NCI-H526 (cell line): ENCODE data around the gene CDC16.
A peak's percentile ranks its signal among the peaks of the same experiment; 100 is the strongest.
"Not testable (repeated sequence)": the region's sequence is repeated elsewhere in the genome, so short reads cannot be mapped to it uniquely, and the experiment has no call there.

Experiments
- DNase-seq, 2 experiments: peaks; one replicate each; lab custom pipeline; 2025; lab: John Stamatoyannopoulos, UW

Gene CDC16

DNA sequence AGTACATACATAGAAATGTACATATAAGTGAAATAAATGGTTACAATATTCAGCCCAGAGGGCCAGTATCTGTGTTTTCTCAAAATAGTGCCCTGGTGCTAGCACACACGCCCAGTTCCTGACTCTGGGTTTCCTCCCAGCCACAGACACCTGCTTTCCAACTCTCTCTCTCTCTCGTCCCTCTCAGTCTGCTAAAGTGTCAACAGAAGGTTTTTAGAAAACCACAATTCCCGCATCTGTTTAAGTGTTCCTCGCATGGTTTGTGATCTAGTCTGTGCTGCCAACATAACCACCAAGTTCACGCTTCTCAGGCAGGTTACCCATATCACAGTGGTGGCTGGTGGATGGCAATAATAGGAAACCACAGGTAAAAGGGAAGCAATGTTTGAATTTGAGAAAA is 28.9 kb downstream of the CDC16 start:
- peak in 1 of 2 experiments; percentile 10 for DNase-seq

DNA sequence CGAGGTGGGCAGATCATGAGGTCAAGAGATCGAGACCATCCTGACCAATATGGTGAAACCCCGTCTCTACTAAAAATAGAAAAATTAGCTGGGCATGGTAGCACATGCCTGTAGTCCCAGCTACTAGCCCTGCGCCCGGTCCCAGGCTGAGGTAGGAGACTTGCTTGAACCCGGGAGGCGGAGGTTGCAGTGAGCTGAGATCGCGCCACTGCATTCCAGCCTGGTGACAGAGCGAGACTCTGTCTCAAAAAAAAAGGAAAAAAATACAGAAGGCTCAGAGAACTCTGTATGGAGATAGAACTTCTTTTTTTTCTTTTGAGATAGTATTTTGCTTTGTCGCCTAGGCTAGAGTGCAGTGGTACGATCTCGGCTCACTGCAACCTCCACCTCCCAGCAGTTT is 29.6 kb downstream of the CDC16 start:
- DNase-seq, result not testable (repeated sequence)

DNA sequence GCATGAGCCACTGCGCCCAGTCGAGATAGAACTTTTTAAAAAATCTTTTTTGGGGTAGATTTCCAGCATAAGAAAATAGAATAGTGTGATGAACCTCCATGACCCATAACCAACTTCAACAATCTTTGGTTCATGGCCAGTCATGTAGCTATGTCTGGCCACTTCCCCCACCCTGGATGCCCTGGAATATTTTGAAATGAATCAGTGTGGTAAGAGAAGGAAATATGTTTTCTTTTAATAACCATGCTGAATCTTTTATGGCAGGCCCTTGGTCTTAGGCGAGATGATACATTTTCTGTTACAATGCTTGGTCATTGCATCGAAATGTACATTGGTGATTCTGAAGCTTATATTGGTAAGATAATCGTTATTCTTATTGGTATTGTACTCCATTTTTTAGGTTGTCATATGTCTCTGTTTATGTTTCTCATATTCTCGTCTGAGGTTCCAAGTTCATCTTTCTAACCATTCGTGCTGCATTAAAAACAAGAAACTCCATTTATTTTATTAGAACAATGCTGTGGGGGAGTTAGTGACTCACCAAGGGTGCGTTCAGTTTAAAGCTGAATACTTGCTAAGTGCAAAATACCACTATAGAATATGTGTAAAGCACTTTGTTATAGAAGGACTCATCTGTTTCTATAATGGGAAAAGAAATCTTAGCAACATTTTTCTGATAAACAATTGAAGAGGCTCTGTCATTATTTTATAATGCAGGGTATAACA is 30.4 kb downstream of the CDC16 start:
- DNase-seq, result no peak

DNA sequence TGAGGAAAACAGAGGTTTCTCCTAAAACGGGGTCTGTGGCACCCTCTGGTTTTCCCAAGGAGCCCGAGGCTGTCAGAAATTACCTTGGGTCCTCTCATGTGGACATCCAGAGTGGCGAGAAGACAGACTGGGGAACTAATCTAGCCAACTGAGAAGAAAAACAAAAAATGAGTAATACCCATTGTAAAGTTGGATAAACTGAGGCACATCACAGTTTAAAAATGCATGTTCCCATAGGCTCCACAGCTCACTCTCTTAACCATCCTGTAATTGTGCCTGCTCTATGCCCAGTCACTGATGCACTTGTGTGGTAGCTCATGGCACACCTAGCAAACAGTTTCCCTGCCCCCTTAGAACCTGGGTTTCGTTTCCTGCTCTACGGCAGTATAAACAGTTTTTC is 31.5 kb downstream of the CDC16 start:
- DNase-seq, result no peak

DNA sequence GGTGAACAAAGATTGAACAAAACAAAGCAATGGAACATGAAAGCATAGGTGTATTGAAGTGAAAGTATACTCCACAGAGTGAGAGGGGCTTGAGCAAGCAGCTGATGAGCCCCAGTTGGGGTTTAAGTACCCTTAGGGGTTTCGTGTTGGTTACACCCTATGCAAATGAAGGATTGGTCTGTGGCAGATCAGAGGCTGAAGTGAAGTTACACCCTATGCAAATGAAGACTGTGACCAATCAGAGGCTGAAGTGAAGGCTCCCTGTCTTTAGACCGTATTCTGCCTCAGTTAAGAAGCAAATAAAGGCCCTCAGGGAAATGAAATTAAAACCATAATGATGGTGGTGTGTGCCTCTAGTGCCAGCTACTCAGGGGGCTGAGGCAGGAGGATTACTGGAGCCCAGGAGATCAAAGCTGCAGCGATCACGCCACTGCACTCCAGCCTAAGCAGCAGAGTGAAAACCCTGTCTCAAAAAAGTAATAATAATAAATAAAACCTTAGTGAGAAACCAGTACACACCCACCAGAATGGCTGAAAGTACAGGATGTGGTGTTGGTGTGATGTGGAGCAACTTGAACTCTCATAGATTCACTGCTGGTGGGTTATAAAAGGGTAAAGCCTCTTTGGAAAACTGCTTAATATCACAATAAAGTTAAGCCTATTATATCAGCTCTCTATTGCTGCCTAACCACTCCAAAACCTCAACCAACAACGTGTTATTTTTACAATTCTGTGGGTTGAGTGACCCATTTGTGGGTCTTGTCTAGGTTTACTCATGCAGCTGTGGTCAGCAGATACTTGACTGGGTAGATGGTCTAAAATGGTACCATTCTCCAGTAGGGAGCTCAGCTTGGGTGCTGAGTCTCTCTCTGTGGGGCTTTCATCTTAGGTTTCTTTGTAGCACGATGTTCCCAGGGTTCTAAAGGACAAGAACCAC is 33.9 kb downstream of the CDC16 start:
- peak; percentile 62 to 69 for DNase-seq

DNA sequence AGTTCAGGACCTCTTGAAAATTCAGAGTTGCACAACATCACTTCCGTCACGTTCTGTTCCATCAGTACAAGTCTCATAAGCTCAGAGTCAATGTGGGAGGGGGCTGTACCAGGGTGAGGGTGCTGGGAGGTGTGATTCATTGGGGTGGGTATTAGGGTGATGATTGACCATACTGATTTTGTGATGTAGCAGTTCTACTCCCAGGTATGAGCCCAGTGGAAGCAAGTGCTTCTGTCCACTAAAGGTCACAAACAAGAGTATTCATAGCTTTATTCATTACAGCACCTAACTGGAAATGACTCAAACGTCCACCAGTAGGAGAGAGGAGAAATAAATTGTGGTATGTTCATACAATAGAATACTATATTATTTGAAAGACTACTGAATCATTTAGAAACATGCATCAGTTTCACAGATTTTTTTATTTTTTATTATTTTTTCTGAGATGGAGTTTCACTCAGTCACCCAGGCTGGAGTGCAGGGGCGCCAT is 34.6 kb downstream of the CDC16 start:
- no peak for DNase-seq

DNA sequence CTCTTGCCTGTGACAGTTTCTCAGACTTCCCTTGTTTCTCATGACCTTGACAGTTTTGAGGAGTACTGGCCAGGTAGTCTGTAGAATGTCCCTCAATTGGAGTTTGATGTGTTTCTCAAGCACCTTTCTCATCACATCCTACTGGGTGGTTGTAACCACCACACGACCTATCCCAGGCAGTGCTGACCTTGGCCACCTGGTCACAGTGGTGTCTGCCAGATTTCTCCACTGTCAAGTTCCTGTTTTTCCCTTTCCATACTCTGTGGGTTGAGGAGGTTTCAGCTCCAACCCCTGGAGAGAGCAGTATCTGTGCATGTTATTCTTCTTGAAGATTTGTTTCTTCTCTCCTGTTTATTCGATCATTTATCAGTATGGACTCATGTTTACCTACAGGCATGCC is 38.3 kb downstream of the CDC16 start:
- DNase-seq, result no peak

DNA sequence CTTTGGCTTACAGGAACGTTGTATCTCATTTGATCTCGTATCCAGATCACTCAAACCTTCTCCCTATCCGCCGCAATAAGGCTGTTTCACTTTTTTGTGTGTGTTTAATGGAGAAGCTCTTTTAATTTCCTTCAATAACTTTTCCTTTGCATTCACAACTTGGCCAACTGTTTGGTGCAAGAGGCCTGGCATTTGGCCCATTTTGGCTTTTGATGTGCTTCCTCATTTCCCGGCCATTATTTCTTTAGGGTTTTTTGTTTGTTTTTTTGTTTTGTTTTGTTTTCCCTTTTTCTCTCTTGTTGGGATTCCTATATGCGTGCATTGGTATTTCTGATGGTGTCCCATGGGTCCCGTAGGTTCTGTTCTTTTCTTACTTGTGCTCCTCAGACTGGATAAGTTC is 40.6 kb downstream of the CDC16 start:
- no peak for DNase-seq

DNA sequence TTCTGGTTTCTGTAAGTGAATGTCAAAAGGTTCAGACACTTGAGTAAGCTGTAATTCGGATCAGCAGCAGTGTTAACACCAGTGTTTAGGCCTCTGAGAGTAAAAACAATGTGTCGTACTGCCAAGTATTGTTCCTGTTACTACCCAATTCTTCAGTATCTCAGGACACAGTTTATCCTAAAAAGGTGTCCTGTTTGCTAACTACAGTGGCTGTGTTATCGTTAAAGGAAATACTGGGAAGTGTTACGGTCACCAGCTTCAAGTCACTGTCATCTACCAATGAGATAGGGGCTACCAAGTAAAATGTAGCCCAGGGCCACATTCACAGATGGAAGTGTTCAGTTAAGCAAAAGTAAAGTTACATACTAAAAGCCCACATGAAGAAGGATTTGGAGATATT is 44.4 kb downstream of the CDC16 start:
- DNase-seq, result no peak

DNA sequence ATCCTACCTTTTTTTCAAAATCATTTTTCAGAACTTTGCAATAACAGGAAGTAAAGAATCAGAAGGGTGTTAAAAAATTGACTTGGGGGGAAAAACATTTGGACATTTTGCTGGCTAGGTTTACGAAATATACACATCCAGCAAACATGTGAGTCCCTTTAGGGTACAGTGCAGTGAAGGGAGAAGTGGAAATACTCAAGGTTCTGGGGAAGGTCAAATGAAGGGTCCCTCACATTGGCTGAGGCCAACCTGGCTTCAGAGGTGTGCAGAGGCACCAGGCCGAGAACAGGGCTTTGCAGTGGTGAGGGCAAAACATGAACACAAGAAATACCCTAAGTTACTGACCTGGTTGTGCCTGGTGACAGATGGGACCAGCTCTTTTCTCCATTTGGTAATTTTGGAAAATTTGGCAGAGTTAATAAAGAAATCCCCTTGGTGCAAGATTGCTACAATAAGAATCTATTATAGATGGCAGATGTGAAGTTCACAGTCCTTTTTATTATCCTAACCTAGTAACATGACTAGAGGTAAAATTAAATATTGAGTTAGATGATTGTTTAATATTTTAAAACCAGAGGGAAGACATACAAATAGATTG is 45.2 kb downstream of the CDC16 start:
- peak in 1 of 2 experiments; percentile 8 for DNase-seq

DNA sequence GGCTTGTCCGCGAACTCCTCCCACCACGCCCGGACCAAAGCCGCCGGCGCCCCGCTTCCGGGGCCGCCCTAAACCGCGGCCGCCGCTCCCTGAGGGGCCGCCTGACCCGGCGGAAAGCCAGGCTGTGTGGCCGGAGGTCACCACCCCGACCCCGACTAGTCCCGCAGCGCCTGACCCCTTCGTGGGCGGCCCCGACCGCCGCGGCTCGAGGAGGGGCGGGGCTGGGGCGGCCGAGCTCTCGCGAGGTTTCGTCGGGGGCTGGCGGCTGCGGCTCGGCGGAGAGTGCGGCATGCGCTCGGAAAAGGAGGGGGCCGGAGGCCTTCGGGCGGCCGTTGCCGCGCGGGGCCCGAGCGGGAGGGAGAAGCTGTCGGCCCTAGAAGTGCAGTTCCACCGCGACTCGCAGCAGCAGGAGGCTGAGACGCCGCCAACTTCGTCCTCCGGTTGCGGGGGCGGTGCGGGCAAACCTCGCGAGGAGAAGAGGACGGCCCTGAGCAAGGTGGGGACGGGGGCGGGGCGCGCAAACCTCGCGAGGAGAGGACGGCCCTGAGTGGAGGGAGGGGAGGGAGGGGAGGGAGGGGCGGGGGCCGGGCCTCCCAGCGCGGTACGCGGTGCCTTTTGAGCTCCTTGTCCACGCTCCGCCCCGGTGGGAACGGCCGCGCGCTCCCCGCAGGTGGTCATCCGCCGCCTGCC is 46.8 kb downstream of the CDC16 start, which contains the start of gene UPF3A:
TSS of gene UPF3A (plus strand) at position 251 of the 690 bp plus-strand sequence. CDS start at position 290, 39 bp downstream.
- DNase-seq, result peak; percentile 84 to 94

DNA sequence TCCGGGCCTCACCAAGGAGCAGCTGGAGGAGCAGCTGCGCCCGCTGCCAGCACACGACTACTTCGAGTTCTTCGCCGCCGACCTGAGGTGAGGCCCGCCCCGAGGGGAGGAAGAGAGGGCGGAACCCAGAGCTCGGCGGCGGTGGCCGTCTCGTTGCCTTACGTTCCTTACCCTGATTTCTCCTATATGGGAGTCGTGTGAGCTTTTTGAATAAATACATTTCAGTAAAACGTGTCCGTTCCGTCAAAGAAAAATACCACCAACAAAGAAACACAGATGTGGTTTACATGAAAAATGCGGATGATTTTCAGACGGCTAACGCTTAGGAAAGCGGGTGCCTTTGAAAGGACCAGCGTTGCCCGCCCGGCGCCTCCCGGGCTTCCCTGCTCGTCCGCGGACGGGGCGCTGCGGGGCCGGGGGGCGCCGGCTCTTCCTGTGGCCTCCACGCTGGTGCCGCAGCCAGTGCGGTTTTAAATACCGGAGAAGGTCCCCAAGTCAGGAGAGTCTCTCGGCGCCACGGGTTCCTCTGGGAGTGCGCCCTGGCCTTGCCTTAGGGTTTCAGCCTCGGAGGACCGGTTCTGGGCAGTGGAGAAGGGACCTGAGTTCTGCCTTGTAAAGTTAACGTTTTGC is 47.5 kb downstream of the CDC16 start:
- peak; percentile 77 to 87 for DNase-seq

DNA sequence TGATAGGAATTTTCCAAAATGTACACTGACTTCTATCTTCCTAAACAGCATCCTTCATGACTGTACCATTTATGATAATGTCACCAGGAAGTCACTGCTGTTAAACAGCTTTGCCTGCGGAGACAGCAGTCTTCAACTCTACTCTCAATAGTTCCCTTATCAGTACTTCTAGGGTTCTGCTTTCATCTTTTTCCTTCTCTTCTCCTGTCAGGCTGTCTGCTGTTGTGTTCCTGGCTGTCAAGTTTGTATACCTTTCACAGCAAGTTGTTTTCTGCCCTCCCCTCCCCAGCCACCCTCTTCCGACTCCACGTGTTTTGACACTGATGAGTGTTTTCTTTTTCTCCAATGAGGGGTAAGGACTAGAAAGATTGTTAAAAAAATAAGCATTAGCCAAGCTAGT is 48.9 kb downstream of the CDC16 start:
- DNase-seq, result no peak

DNA sequence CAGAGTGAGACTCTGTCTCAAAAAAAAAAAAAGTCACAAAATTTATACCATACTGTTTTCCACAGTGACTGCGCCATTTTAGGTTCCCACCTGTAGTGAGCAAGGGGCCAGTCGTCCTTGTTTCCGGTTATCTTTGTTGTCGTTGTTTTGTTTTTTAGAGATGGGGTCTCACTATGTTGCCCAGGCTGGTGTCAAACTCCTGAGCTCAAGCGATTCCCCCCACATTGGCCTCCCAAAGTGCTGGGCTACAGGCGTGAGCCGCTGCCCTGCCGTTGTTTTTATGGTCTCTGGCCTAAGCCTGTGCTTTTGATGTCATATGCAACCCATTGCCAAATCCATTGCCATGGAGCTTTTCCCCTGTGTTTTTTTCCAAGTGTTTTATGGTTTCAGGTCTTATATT is 50.0 kb downstream of the CDC16 start:
- DNase-seq, result no peak

DNA sequence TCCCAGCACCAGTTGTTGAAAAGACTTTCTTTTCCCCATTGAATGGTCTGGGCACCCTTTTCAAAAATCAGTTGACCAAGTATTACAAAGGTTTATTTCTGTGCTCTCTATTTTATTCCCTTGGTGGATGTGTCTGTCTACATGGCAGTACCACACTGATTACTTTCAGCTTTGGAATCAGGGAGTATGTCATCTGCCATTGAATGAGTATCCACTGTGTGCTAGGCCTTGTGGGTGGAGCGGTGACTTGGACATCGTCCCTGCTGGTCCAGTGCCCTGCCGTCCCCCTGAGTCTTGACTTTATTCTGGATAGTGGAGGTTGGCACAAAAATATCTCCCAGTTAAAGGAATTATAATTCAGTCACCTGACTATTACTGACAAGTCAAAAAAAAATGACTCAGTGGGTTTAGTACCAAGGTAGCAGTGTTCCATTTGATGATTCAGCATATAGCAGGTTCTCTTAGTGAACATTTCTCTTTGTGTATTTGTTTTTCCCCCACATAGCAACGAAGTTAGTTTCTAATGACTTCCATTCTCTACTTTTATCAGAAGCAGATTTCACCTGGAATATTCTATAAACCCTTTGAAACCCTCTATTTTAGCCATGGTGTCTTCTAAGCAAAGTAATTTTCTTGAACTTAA is 50.6 kb downstream of the CDC16 start:
- DNase-seq, result no peak

DNA sequence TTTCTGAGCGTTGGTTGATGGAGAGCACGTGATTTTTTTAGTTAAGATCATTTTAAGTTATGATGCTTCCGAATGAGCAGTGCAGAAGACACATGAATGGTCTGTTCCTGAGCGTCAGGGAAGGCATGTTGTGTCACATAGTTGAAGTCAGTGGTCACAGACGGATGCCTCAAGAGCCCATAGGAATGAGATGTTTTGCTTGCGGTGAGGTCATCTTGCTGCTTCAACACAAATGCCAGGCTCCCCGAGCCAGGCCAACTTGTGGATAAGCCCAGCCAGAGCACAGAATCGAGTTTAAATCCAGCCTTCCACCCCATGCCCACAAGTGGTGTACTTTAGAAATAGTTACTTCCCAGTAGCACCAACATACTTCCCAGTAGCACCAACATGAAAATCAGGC is 52.1 kb downstream of the CDC16 start:
- DNase-seq, result no peak

DNA sequence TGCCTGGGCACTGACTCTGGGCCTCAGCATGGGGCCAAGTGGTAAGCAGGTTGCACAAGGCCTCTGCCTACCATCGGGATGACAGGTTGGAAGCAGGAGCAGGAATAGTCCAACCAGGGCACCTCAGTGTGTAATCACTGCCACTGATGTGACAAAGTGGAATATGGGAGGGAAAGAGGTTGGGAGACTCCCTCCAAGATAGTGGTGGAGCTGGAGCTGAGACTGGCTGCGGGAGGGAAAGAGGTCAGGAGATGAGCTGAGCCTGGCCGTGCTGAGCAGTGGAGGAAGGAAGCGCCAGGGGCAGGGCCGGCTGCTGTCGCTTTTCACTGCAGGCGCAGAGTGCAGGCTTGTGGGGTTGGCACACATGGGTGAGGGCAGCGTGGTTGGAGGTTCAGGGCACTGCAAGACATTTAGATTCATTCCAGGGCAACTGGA is 53.5 kb downstream of the CDC16 start:
- DNase-seq, result no peak

DNA sequence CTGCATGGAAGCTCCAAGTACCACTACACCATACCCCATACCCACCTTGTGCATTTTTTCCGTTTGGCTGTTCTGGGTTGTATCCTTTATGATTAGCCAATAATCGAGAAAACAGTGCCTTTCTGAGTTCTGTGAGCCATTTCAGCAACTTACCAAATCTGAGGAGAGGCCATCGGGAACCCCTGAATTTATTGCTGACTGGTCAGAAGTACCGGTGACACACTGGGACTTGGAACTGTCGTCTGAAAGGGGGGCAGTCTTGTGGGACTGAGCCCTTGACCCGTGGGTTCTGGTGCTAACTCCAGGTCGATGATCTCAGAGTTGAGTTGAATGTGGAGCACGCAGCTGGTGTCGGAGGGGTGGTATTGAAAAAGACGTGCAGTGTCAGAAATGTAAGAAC is 61.8 kb downstream of the CDC16 start:
- no peak for DNase-seq

DNA sequence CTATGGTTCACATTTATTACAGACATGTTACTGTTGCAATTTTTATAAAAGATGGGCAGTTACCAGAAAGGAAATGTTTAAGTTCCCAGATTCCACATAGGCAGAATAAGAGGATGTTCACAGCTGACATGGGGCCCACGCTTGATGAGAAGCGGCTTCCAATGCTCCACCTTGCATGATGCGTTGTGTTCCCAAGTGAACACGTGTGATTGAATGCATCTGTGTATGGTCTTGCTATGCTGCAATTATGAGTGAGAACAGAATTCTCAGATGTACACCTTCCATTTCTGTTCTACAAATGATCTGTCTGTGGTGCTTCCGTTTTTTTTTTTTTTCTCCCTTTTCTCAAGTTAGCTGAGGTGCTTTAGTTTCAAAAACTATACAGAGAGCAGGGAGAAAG is 62.2 kb downstream of the CDC16 start:
- DNase-seq, result no peak

DNA sequence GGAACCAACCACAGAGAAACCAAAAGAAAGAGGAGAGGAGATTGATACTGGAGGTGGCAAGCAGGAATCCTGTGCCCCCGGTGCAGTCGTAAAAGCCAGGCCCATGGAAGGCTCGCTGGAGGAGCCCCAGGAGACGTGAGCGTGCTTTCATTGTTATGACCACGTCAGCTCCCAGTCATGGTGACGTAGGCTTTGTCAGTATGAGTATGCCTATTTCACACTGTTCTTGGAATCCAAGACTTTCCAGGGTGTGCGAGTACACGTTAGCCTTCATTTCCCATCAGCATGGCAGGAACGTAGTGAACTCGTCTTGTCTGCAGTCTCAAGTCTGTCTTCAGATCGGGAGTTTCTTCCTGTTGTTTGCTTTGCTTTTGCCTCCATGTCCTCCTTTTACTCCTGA is 64.2 kb downstream of the CDC16 start:
- DNase-seq, result no peak
